Neural cell (in vitro differentiated cells): Measurements from ENCODE around the gene SLAMF1. TPM values are rescaled to one million over a fixed set of nuclear protein-coding genes. Genes with fewer than 3 reads are reported as not detected.

ENCODE experiments used
- H2AFZ ChIP-seq: fragments of 200-600, 300-800 bp; sonication (generic), shearing (Covaris generic); 2 replicates; pipeline ENCODE4 v1.6.0; 2014; ENCODE audit warnings: low read depth, mild to moderate bottlenecking, antibody characterized with exemption, low read length, moderate library complexity
- H3F3A ChIP-seq: fragments of 200-600 bp; shearing (Covaris generic); 2 replicates; pipeline ENCODE4 v1.6.1; 2016; ENCODE audit warnings: mild to moderate bottlenecking, moderate library complexity, mixed read lengths, antibody characterized with exemption, low read length; ENCODE audit not compliant: insufficient read depth, poor library complexity, severe bottlenecking
- H3K27ac ChIP-seq: fragments of 200-600, 300-800 bp; sonication (generic), shearing (Covaris generic); 2 replicates; pipeline ENCODE4 v1.5.1; 2014; ENCODE audit warnings: mild to moderate bottlenecking, low read length, moderate library complexity
- H3K27me3 ChIP-seq: fragments of 300-800, 200-600 bp; sonication (generic), shearing (Covaris generic); 2 replicates; pipeline ENCODE4 v1.6.0; 2014; ENCODE audit warnings: mild to moderate bottlenecking, low read depth, low read length, moderate library complexity; ENCODE audit not compliant: insufficient read depth
- H3K36me3 ChIP-seq: fragments of 300-800, 200-600 bp; sonication (generic), shearing (Covaris generic); 2 replicates; pipeline ENCODE4 v1.5.1; 2014; ENCODE audit warnings: mild to moderate bottlenecking, antibody characterized with exemption, low read length, moderate library complexity; ENCODE audit not compliant: insufficient read depth
- H3K4me2 ChIP-seq: fragments of 300-800, 200-600 bp; sonication (generic), shearing (Covaris generic); 2 replicates; pipeline ENCODE4 v1.6.0; 2014; ENCODE audit warnings: mild to moderate bottlenecking, low read length
- H3K4me3 ChIP-seq: fragments of 300-800, 200-600 bp; sonication (generic), shearing (Covaris generic); 2 replicates; pipeline ENCODE4 v1.5.1; 2014; ENCODE audit warnings: mild to moderate bottlenecking, low read length, moderate library complexity
- H3K79me2 ChIP-seq: fragments of 200-600 bp; shearing (Covaris generic); replicated peaks from 2 replicates; pipeline ENCODE4 v1.6.0; 2014; ENCODE audit warnings: mild to moderate bottlenecking, low read length, moderate library complexity; ENCODE audit not compliant: insufficient read depth
- H3K9ac ChIP-seq: fragments of 300-800, 200-600 bp; sonication (generic), shearing (Covaris generic); 2 replicates; pipeline ENCODE4 v1.6.1; 2016; ENCODE audit warnings: mild to moderate bottlenecking, low read length, mixed read lengths
- H3K9me2 ChIP-seq: fragments of 200-600 bp; shearing (Covaris generic); 2 replicates; pipeline ENCODE4 v1.6.1; 2016; ENCODE audit warnings: mild to moderate bottlenecking, low read length, mixed read lengths; ENCODE audit not compliant: insufficient read depth
- H3K9me3 ChIP-seq: fragments of 200-600, 300-800 bp; sonication (generic), shearing (Covaris generic); 2 replicates; pipeline ENCODE4 v1.6.1; 2016; ENCODE audit warnings: mild to moderate bottlenecking, mixed run types, low read length, moderate library complexity, mixed read lengths
- H4K20me1 ChIP-seq: fragments of 200-600 bp; shearing (Covaris generic); 2 replicates; pipeline ENCODE4 v1.6.1; 2016; ENCODE audit warnings: mild to moderate bottlenecking, mixed run types; ENCODE audit not compliant: insufficient read depth
- EP300 ChIP-seq: fragments of 450-650 bp; conservative IDR thresholded peaks from 2 replicates; pipeline ENCODE4 v1.6.1; 2014; ENCODE audit warnings: antibody characterized with exemption, mild to moderate bottlenecking, moderate library complexity; ENCODE audit not compliant: poor library complexity, severe bottlenecking
- EZH2 ChIP-seq: fragments of 200-600, 300-800 bp; shearing (Covaris generic), sonication (generic); IDR thresholded peaks from 2 replicates; pipeline ENCODE4 v1.6.1; 2014; ENCODE audit warnings: antibody characterized with exemption, low read length, borderline replicate concordance, mild to moderate bottlenecking; ENCODE audit not compliant: insufficient read depth, poor library complexity, severe bottlenecking
- MXI1 ChIP-seq: fragments of 450-650 bp; conservative IDR thresholded peaks from 2 replicates; pipeline ENCODE4 v1.6.1; 2014; ENCODE audit warnings: antibody characterized with exemption, mild to moderate bottlenecking; ENCODE audit not compliant: poor library complexity, severe bottlenecking
- POLR2AphosphoS5 ChIP-seq: IDR thresholded peaks from 2 replicates; pipeline ENCODE4 v1.6.1; 2012
- RAD21 ChIP-seq: fragments of 450-650 bp; conservative IDR thresholded peaks from 2 replicates; pipeline ENCODE4 v1.6.1; 2014; ENCODE audit warnings: antibody characterized with exemption, mild to moderate bottlenecking, moderate library complexity
- SMC3 ChIP-seq: fragments of 450-650 bp; conservative IDR thresholded peaks from 2 replicates; pipeline ENCODE4 v1.6.1; 2014; ENCODE audit warnings: antibody characterized with exemption, mild to moderate bottlenecking, moderate library complexity; ENCODE audit not compliant: poor library complexity
- TAF1 ChIP-seq: IDR thresholded peaks from 2 replicates; pipeline ENCODE4 v1.6.1; 2012; ENCODE audit warnings: low read depth
- polyA plus RNA-seq: library from polyadenylated mRNA; depleted of rRNA; stranded (reverse); fragments of >200 nt; gene quantifications from 2 replicates; pipeline ENCODE4 v1.2.3, GENCODE V29; 2014
- TF ChIP-seq, protein P1 (sequence below): fragments of 450-650 bp; IDR thresholded peaks from 2 replicates; pipeline ENCODE4 v1.5.1; 2014; ENCODE audit warnings: antibody characterized with exemption, mild to moderate bottlenecking, moderate library complexity; ENCODE audit not compliant: poor library complexity, severe bottlenecking
- TF ChIP-seq, protein P2 (sequence below): IDR thresholded peaks from 2 replicates; pipeline ENCODE4 v1.6.1; 2012; ENCODE audit warnings: borderline replicate concordance

SLAMF1 gene
- polyA plus RNA-seq, 1 donor from 2014 or later = not detected

DNA sequence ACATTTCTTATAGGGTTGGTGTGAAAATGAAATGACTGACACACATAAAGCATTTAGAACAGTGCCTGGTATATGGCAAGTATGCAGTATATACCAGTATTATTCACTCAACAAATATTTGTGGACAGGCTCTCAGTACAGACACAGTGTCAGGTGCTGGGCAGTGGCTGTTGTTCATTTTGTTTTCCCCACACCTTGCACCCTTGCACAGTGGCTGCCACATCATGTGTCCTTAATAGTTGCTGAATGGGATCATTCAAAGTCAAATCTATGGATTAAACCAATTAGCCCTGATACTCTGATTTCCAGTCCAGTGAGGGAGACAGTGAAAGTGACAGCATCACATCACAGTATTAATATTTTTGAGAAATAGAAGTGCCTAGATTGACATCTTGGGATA lies 2.4 kb downstream of the SLAMF1 start:
- TF ChIP-seq POLR2AphosphoS5 (no peak), EZH2 (no peak), MXI1 (no peak), TAF1 (no peak), EP300 (no peak), RAD21 (no peak), SMC3 (no peak)
- TF ChIP-seq, protein P1, sequence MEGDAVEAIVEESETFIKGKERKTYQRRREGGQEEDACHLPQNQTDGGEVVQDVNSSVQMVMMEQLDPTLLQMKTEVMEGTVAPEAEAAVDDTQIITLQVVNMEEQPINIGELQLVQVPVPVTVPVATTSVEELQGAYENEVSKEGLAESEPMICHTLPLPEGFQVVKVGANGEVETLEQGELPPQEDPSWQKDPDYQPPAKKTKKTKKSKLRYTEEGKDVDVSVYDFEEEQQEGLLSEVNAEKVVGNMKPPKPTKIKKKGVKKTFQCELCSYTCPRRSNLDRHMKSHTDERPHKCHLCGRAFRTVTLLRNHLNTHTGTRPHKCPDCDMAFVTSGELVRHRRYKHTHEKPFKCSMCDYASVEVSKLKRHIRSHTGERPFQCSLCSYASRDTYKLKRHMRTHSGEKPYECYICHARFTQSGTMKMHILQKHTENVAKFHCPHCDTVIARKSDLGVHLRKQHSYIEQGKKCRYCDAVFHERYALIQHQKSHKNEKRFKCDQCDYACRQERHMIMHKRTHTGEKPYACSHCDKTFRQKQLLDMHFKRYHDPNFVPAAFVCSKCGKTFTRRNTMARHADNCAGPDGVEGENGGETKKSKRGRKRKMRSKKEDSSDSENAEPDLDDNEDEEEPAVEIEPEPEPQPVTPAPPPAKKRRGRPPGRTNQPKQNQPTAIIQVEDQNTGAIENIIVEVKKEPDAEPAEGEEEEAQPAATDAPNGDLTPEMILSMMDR = no peak
- TF ChIP-seq, protein P2, sequence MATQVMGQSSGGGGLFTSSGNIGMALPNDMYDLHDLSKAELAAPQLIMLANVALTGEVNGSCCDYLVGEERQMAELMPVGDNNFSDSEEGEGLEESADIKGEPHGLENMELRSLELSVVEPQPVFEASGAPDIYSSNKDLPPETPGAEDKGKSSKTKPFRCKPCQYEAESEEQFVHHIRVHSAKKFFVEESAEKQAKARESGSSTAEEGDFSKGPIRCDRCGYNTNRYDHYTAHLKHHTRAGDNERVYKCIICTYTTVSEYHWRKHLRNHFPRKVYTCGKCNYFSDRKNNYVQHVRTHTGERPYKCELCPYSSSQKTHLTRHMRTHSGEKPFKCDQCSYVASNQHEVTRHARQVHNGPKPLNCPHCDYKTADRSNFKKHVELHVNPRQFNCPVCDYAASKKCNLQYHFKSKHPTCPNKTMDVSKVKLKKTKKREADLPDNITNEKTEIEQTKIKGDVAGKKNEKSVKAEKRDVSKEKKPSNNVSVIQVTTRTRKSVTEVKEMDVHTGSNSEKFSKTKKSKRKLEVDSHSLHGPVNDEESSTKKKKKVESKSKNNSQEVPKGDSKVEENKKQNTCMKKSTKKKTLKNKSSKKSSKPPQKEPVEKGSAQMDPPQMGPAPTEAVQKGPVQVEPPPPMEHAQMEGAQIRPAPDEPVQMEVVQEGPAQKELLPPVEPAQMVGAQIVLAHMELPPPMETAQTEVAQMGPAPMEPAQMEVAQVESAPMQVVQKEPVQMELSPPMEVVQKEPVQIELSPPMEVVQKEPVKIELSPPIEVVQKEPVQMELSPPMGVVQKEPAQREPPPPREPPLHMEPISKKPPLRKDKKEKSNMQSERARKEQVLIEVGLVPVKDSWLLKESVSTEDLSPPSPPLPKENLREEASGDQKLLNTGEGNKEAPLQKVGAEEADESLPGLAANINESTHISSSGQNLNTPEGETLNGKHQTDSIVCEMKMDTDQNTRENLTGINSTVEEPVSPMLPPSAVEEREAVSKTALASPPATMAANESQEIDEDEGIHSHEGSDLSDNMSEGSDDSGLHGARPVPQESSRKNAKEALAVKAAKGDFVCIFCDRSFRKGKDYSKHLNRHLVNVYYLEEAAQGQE = no peak
- H3K27me3 ChIP-seq = no peaks in the 10 kb centered on the region

DNA sequence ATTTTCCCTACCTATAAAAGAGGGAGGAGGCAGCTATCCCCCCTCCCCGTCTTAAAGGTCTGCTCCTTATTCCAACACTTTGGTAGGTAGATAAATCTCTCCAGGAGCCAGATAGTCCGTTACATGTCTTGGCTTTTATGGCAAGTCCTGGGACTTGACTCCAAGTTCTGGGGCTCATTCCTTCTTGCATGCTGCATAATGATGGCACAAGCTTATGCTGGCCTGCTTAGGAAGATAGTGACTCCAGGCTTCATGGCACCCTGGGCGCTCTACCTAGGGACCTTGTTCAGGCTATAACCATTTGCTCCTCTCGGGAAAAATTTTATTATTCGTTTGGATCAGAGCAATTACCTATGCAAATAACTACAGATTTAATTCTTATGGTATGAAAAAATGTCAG lies 3.7 kb downstream of the SLAMF1 start:
- Histone ChIP-seq H3K79me2 (no peaks in the 10 kb centered on the region), H3K9ac (no peak overlapping the region), H3K4me2 (no peak overlapping the region), H3K27ac (no peak overlapping the region), H3K9me2 (no peaks in the 10 kb centered on the region), H4K20me1 (no peaks in the 10 kb centered on the region), H3F3A (no peaks in the 10 kb centered on the region), H2AFZ (no peak overlapping the region), H3K27me3 (no peaks in the 10 kb centered on the region), H3K4me3 (no peak overlapping the region), H3K36me3 (no peaks in the 10 kb centered on the region), H3K9me3 (no peaks in the 10 kb centered on the region)
- TF ChIP-seq TAF1 (no peak), EP300 (no peak), MXI1 (no peak), POLR2AphosphoS5 (no peak), EZH2 (no peak), RAD21 (no peak)
- TF ChIP-seq, protein P2 = no peak
- TF ChIP-seq, protein P1 = no peak

More for the DNA sequence above, 2.4 kb downstream of the SLAMF1 start:
- Histone ChIP-seq H4K20me1 (no peaks in the 10 kb centered on the region), H3K4me3 (no peak overlapping the region), H3K4me2 (no peak overlapping the region), H3K79me2 (no peaks in the 10 kb centered on the region), H3K27ac (no peak overlapping the region), H3K36me3 (no peaks in the 10 kb centered on the region), H3K9me2 (no peaks in the 10 kb centered on the region), H3K9ac (no peak overlapping the region), H3F3A (no peaks in the 10 kb centered on the region), H2AFZ (no peak overlapping the region), H3K9me3 (no peaks in the 10 kb centered on the region)
